C4-2B (cell line): ENCODE results near the gene MRPL44.

Experiments used
- CTCF ChIP-seq: fragments of 450-650 bp; conservative IDR thresholded peaks from 2 replicates; pipeline ENCODE4 v1.5.1; 2017; ENCODE audit warnings: mild to moderate bottlenecking
- ZFX ChIP-seq: fragments of 450-650 bp; IDR thresholded peaks from 2 replicates; pipeline ENCODE4 v1.6.1; 2017

- TF ChIP-seq CTCF, result no peak
- TF ChIP-seq ZFX, result no peak
Observed at GRCh38 chr2:223998948-223999347, 41.7 kb downstream of the MRPL44 start.
